Omental fat pad (tissue), 4 donors: ENCODE data around the gene FLACC1. TPM values are rescaled to one million over a fixed set of nuclear protein-coding genes. Genes with fewer than 3 reads are reported as not detected.

Experiments used
- ATAC-seq: fragments of 150-250 bp; one replicate; pipeline ENCODE4 v1.9.1; 2016; ENCODE audit warnings: mild to moderate bottlenecking, moderate library complexity; ENCODE audit not compliant: low FRiP score
- DNase-seq: peaks from one replicate; pipeline ENCODE4 v3.0.0-alpha.2; 2019; ENCODE audit warnings: low spot score
- total RNA-seq, 4 donors: library from RNA; depleted of rRNA; stranded (reverse); fragments of >200 nt; gene quantifications; one replicate each; pipeline ENCODE4 v1.1.0, GENCODE V29; 2016
- TF ChIP-seq, protein P1 (sequence below), 3 donors: fragments of 450-650 bp; IDR thresholded peaks; one replicate each; pipeline ENCODE4 v1.5.1; 2016 to 2017; ENCODE audit warnings: antibody characterized with exemption in 3 of 3, mild to moderate bottlenecking in 3 of 3, moderate library complexity in 2 of 3

Gene FLACC1
- total RNA-seq, 4 donors from 2014 or later, result 1.6 to 3.2 (median 1.9) TPM

GRCh38 chr2:201255408-201256033 lies 101.6 kb downstream of the FLACC1 start:
- no peak for ATAC-seq
- DNase-seq, result no peak
- TF ChIP-seq, protein P1, sequence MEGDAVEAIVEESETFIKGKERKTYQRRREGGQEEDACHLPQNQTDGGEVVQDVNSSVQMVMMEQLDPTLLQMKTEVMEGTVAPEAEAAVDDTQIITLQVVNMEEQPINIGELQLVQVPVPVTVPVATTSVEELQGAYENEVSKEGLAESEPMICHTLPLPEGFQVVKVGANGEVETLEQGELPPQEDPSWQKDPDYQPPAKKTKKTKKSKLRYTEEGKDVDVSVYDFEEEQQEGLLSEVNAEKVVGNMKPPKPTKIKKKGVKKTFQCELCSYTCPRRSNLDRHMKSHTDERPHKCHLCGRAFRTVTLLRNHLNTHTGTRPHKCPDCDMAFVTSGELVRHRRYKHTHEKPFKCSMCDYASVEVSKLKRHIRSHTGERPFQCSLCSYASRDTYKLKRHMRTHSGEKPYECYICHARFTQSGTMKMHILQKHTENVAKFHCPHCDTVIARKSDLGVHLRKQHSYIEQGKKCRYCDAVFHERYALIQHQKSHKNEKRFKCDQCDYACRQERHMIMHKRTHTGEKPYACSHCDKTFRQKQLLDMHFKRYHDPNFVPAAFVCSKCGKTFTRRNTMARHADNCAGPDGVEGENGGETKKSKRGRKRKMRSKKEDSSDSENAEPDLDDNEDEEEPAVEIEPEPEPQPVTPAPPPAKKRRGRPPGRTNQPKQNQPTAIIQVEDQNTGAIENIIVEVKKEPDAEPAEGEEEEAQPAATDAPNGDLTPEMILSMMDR (IDR thresholded peaks at IDR 0.05), result no peak

- TF ChIP-seq, protein P1 (IDR thresholded peaks at IDR 0.05), result no peak
- ATAC-seq (no peak), DNase-seq (no peak)
These were observed 102.9 kb downstream of the FLACC1 start for GRCh38 chr2:201254081-201254730.

GRCh38 chr2:201250741-201251140 lies 106.4 kb downstream of the FLACC1 start:
- DNase-seq (no peak), ATAC-seq (no peak)
- TF ChIP-seq, protein P1 (IDR thresholded peaks at IDR 0.05), result no peak

- TF ChIP-seq, protein P1 (IDR thresholded peaks at IDR 0.05), result no peak
- ATAC-seq (no peak), DNase-seq (no peak)
These were observed 107.3 kb downstream of the FLACC1 start for GRCh38 chr2:201249889-201250288.

GRCh38 chr2:201248288-201248844 lies 108.8 kb downstream of the FLACC1 start:
- TF ChIP-seq, protein P1 (IDR thresholded peaks at IDR 0.05), result no peak

GRCh38 chr2:201246280-201246679 lies 110.9 kb downstream of the FLACC1 start:
- DNase-seq (no peak), ATAC-seq (no peak)
- TF ChIP-seq, protein P1 (IDR thresholded peaks at IDR 0.05), result no peak

More at GRCh38 chr2:201248288-201248844, 108.8 kb downstream of the FLACC1 start:
- ATAC-seq (no peak), DNase-seq (no peak)
